Fibroblast of peridontal ligament (primary cell): ENCODE results near the gene SEMG2.

Experiments used
- DNase-seq: peaks from one replicate; pipeline ENCODE4 v3.0.0-alpha.2; 2010; ENCODE audit errors: extremely low read depth

SEMG2 gene

DNA sequence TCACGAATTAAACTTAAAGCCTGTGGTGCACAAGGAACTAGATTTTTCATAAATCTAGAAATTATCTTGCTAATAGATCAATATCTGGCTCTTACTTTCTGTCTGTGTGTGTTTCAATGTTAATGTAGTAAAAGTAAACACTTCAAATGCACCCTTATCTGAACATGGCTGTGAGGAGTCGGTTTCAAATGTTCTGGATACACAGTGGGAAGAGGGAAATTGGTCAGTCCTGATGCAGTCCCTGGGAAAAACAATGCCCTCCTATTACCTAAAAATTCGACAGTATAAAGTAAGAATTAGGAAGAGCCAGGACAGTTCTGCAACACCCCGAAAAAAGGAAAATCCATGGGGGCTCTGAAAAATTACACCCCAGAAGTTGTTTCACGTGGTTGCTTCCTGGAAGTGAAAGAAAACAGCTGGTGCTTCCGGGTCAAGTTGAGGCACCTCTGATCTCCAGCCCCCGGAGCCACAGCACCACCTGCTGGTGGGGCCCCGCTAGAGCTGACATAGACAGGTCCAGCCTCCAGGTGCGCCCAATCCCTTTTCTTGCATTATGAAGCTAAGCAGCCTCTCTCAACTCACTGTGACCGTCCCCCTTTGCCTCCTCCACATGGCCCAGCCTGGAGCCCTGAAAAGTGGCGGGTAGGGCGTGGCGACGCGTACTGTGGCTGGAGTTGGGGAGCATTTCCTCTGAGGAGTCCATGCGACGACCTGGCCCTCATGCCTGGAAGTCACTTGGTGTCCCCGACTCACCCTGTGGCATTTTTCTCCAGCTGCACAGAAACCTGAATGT is 8.3 kb downstream of the SEMG2 start:
- no peak for DNase-seq

DNA sequence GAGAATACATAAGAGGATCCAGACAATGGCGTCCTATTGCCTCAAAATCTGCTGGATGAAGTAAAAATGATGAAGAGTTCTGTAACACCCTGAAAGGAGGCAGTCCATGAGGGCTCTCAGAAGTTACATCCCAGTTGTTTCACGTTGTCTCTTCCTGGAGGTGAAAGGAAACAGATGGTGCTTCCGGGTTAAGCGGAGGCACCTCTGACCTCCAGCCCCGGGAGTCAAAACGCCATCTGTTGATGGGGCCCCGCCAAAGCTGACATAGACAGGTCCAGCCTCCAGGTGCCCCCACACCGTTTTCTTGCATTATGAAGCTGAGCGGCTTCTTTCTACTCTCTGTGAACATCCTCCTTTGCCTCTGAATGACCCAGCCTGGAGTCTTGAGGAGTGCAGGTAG is 9.5 kb downstream of the SEMG2 start:
- no peak for DNase-seq

DNA sequence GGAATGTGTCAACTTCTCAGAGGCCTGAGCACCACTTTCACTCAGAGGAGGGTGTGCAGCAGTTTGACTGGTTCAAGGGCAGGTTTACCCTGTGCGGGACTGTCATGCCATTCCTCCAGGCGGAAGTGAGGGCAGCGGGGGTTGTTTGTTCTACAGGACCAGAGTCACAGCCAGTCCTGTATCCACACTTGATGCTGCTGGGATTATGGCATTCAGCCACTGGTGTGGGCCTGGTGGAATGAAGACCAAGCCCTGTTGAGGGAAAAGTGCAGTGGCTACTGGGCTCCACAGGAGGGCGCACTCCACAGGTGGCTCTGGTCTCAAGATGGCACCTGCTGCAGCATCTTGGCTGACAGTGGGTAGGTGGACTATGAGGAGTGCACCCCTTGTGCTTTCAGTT is 14.8 kb downstream of the SEMG2 start:
- DNase-seq = no peak

DNA sequence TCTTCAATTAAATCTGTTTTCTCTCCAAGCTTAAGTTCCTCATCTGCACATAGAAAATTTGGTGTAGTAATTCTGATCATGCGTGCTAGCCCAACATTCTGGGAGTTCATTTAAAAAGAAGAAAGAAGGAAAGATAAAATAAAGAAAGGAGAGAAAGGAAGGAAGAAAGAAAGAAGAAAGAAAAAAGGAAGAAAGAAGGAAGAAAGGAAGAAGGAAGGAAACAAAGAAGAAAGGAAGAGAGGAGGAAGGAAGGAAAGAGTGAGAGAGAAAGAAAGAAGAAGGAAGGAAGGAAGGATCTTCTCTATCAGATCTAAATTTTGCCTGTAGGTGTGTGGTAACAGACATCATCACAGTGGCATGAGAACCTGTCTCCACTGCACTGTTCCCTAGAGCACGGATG is 17.0 kb downstream of the SEMG2 start:
- no peak for DNase-seq

DNA sequence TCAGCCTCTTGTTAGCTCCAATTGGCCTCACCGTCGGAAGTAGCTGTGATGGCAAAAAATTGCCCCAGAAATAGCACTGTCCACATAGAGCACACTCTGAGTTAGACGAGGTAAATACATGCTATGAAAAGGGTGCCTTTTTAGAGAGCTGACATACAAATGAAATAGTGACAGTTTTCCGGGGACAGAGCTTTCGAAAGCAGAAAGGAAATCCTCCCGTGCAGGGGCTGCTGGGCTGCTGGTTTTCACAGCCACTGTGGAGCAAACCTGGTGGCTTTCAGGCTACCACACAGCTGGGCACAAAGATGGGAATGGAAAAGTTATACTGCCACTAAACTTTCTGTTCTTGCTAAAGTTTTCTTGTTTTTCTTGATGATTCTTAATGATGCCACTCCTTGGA is 24.9 kb downstream of the SEMG2 start:
- no peak for DNase-seq

DNA sequence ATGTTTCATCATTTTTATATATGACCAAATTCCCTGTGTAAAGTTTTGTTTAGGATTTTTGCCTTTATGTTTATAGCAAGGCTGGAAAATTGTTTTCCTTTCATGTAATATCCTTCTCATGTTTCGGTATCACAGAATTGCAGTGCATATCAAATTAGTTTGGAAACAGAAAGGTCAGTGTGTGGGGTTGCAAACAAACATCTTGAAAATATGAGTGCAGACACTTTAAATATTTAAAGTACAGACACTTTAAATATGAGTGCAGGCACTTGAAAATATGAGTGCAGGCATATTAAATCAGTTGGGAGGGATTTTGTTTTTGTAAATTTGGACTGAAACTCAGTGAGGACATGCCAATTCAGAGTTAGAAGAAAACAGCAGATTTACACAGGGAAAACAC is 26.7 kb downstream of the SEMG2 start:
- DNase-seq = no peak

DNA sequence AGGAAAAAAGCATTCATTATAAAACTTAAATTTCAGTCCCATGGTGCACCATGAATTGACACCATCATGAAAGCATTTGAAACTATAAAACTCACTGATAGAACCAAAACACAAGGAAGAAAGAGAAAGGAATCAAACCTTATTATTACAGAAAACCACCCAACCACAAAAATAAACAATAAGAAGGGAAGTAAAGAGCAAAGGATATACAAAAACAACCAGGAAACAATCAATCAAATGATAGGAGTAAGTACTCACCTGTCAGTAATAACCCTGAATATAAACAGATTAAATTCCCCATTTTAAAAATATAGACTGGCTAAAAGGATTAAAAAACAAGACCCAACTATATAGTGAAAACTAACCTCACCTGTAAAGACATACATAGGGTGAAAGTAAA is 27.4 kb downstream of the SEMG2 start:
- no peak for DNase-seq

DNA sequence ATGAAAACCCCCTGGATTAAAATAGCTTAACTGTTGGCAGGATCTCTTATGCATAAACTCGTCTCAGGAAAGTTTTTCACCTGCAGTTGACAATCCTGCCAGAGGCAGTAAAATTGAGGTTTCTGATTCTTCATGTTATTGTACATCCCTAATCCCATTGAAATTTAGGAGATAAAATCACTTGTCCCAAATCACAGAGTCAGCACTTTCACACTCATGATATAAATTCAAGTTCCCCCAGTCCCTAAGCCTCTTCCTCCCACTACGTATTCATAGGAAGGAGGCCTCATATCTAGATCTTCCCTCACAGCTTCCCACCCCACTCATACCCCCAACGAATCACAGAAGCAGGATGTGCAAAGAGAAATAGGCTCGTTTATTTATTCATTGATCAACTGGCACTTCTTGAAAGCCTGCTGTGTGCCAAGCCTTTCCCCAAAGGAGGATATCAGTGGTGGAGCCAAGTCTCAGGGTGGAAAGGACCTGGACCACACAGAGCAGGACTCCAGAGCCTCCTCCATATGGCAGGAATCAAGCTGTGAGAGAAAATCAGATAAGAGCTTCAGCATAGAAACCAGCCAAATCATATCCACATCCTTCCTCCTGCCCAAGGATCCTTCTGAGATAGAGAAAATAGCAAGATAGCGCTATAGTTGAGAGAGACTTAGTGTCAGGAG is 30.8 kb downstream of the SEMG2 start:
- DNase-seq = no peak

DNA sequence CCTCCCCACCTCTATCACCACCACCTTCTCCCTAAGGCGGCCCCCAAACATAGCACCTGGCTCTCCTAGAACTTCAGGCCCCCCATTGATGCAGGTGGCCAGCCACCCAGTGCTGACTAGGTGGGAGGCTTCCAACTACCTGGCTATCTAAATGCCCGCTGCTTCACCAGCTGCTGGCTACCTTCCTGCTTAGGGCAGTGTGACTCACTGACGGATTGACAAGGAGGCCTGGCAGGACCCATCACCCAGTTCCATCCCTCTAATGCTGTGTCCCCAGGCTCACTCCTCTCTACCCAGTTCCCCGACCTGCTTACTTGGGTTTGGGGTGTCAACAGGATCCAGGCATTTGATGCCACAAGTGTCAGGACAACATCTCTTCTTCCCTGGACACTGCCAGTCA is 32.1 kb downstream of the SEMG2 start:
- DNase-seq = no peak

DNA sequence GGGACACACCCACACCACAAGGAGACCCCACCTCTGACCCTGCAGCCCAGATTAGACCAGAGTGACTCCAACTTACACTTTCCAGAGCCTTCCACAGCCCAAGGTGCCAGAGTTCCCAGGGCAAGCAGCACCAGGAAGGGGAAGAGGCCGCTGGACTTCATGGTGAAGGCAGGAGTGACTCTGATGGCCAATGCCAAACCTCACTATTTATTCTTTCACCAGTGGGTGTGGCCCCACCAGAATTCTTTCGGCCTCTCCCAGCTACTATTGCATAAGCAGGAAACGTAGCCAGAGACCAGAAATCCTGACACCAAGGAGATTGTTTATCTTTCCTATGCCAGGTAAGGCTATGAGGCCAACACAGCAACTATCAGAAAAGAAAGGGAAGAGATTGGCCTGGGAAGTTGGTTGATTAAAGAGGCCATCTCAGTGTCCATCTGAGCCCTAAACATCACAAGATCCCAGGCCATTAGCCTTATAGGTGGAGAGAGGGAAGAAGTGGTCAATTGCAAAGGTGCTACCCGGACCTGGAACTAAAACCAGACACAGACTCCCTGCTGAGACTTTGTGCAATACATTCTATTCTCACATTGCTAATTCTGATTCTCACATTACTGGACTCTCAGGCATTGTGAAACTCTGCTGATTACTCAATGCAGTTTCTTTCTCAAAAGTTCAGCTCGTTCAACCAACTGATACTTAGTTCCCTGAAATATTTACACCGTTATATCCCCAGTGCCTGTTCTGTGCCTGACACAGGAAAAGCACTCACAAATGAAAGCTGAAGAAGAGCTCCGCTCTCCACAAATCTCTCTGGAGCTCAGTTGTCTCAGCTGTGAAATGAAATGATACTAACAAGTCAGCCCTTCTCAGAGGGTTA is 33.5 kb downstream of the SEMG2 start, which contains the start of gene SLPI:
Gene SLPI (minus strand): TSS at position 182 of the 880 bp plus-strand sequence. CDS start 21 bp downstream, at position 161.
- peak; percentile 76 for DNase-seq

DNA sequence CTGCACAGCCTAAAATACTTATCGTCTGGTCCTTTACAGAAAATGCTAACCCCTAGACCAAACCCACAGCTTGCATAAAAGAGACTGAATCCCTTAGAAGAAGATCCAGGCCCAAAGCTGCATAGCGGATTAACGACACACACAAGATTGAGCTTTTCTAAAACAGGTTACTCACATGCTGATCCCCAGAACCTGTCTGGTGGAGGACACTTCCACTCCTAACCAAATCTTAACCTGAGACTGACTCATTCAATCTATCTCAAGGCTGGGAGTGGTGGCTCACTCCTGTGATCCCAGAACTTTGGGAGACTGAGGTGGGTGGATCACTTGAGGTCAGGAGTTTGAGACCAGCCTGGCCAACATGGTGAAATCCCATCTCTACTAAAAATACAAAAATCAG is 36.0 kb downstream of the SEMG2 start:
- DNase-seq = no peak

DNA sequence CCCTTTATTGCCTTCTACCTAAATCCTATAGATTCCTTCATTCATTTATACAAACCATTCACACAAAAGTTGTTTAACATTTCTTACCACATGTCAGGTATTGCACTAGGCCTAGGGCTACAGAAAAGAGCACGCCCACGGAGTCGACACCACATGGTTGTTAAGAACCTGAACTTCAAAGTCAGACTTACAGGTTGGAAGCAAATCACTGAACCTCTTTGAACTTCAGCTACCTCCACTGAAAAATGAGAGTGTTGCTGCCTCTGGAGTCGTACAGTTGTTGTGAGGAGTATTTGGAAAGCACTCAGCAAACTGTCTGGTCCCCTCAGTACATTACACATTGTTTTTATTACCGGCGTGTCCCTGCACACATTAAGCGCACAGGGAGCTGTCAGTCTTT is 36.5 kb downstream of the SEMG2 start:
- DNase-seq = no peak

DNA sequence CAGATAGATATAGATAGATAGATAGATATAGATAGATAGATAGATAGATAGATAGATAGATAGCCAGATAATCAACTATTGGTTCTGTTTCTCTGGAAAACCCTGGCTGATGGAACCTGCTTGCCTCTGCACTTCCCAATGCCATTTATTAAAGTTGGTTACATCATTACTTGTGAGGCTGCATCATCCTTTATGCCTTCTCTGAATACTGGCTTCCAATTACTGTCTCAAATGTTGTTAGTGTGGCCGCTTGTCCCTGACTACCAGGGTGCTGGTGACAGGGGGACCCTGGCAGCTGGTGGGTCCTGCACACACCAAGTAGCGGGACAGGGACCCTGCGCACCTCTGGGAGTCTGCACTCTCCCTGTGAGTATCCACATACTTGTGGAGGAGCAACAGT is 37.1 kb downstream of the SEMG2 start:
- no peak for DNase-seq

DNA sequence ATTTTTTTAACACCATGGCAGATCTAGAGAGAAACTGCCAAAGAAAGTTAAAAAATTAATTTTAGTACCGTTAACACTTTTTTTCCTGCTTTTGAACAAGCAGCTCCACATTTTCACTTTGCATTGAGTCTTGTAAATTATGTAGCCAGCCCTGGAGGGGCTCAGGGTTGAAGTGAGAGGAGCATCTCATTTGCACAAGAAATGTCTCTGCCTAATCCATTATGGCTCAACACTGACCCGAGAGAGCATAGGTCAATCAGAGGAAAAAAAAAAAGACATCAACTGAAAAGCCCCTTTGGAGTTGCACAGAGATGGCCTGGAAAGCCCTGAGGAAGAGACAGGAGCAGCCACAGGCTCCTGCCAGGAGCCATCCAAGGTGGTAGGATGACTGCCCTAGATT is 37.5 kb downstream of the SEMG2 start:
- DNase-seq = no peak

DNA sequence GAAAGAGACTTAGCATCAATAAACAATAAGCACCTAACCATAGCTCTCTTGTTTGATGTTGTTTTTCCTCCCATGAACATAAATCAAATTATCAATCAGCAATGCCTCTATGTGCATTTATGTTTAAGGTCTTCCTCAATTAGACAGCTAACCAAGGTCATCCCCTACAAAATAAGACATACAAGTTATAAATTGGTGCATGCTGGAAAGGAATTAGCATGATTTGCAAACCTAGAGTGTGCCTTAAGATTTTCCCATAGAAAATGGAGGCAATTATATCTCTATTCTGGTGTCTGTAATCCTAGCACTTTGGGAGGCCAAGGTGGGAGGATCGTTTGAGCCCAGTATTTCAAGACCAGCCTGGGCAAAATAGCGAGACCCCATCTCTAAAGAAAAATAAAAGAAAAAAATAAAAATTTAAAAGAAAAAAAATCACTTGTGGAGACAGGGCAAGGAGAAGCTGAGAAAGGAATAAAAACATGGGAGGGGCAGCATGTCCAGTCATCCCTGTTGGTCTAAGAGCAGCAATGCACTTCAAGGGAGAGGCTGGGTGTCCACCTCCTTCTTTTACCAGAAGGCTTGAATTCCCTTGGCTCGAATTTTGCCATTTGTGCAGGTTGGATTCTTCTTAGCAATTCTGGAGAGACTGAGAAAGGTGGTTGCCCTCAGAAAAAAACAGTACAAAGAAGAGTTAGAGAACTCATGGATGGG is 42.5 kb downstream of the SEMG2 start:
- no peak for DNase-seq

DNA sequence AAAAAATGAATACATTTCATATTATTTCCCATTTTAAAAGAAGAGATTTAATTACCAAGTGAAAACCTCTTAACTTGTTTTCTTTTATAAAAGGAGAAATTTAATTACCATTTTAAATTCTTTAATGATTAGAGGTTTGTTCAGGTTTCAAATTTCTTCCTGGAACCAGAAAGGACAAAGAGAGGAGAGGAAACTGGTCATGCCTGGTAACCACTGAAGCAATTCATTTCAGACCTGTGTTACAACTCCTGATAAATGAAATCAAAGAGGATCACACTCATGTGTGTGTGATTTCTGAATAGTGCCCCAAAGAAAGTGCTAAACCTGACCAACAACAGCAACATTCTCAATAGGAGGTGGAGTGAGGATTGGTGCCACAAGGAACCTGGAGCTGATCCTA is 45.8 kb downstream of the SEMG2 start:
- DNase-seq = no peak

DNA sequence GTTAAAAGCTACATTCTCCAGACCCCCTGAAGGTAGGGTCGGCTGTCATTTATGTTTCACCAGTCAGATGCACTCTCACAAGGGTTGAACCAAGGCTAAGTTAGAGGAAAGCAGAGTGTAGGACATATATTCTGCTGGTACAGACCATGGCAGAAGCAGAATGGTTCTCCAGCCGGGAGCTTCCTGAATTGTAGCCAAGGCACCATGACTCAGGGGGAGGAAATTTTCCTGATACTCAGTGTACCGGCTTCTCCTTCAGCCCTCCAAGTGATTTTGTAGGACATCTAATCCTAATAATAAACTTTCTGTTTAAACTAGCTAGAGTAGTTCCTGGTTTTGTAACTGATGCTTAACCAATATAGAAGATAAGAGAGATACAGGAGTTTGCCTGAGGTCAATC is 47.4 kb downstream of the SEMG2 start:
- no peak for DNase-seq

DNA sequence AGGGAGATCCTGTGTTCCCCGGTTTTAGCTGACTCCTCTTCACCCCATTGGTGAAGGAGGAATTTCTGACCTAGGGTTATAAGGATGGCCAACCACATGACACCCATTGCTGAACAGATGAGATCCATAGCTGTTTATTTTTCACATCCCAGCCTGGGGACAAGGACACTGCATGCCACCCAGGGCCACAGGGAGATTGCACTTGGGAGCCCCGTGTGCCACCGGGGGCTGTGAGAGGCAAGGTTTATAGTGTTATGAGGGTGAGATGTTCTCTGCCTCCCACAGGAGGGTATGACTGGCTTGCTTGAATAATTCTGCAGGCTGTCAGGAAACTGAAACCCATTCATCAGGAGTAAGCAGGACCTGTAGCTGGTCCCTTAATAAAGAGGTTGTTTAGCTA is 47.9 kb downstream of the SEMG2 start:
- no peak for DNase-seq

DNA sequence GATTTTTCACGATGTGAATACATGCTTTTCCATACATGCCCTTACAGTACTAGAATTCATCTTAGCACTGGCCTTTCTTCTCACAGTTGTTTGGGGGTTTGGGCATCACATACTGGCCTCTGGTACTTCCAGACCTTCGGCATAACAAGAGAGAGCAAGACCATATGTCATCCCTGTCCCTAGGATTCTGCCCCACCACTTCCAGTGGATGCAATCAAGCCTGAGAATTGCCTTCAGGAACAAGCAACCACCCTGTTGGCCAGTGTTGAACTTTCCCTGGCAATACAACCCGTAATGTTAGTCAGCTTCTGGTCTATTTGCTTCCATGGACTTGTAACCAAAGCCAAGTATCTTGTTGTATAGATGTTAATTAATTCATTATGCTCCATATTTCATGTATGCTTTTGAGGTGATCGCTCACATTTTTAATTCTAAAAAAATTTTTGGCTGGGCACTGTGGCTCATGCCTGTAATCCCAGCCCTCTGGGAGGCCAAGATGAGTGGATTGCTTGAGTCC is 48.6 kb downstream of the SEMG2 start:
- no peak for DNase-seq
